ENCODE measurements around the gene RIIAD1. TPM values are rescaled to one million over a fixed set of nuclear protein-coding genes. Genes with fewer than 3 reads are reported as not detected.

Gene RIIAD1
- total RNA-seq, 4 donors from 2014 or later, result not detected

DNA sequence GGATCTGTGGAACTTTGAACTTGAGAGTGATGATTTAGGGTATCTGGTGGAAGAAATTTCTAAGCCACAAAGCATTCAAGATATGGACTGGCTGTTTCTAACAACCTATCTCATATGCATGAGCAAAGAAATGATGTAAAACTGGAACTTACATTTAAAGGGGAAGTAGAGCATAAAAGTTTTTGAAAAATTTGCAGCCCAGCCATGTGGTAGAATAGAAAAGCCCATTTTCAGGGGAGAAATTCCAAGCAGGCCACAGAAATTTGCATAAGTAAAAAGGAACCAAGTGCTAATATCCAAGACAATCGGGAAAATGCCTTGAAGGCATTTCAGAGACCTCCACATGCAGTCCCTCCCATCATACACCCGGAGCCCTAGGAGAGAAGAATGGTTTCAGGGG lies 15.7 kb downstream of the RIIAD1 start:
- Histone ChIP-seq H3K9me3 (no peaks in the 10 kb centered on the region), H3K36me3 (no peaks in the 10 kb centered on the region), H3K27ac (no peak overlapping the region), H3K4me1 (peaks cover 4 to 5% of the 10 kb centered on the region in 2 donors), H3K4me3 (no peak overlapping the region), H3K27me3 (no peaks in the 10 kb centered on the region)
- in situ Hi-C loops (cut with MboI; ENCODE audit: low sequenced_read_pairs in 4 of 4) (loop anchor here in 3 of 4 donors (5.0 to 25.0 kb wide), 4 partner anchors 145 to 300 kb away; no protein-coding TSS in a partner anchor), intact Hi-C loops (cut with DNase I; ENCODE audit: low total_unique reads) (no loop called here)
- no peak for TF ChIP-seq POLR2A (IDR thresholded peaks at IDR 0.05)
- TF ChIP-seq, protein P1, sequence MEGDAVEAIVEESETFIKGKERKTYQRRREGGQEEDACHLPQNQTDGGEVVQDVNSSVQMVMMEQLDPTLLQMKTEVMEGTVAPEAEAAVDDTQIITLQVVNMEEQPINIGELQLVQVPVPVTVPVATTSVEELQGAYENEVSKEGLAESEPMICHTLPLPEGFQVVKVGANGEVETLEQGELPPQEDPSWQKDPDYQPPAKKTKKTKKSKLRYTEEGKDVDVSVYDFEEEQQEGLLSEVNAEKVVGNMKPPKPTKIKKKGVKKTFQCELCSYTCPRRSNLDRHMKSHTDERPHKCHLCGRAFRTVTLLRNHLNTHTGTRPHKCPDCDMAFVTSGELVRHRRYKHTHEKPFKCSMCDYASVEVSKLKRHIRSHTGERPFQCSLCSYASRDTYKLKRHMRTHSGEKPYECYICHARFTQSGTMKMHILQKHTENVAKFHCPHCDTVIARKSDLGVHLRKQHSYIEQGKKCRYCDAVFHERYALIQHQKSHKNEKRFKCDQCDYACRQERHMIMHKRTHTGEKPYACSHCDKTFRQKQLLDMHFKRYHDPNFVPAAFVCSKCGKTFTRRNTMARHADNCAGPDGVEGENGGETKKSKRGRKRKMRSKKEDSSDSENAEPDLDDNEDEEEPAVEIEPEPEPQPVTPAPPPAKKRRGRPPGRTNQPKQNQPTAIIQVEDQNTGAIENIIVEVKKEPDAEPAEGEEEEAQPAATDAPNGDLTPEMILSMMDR (IDR thresholded peaks at IDR 0.05 in 4 of 5, conservative IDR thresholded peaks at IDR 0.05 in 1 of 5), result no peak
- no peak for ATAC-seq
- no peak for DNase-seq

DNA sequence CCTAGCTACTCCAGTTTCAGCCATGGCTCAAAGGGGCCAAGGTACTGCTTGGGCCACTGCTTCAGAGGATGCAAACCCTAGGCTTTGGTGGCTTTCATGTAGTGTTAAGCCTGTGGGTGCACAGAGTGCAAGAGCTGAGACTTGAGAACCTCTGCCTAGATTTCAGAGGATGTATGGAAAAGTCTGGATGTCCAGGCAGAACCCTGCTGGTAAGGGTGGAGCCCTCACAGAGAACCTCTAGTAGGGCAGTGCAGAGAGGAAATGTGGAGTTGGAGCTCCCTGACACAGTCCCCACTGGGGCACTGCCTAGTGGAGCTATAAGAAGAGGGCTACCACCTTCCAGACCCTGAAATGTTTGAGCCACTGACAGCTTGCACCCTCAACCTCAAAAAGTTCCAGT lies 16.2 kb downstream of the RIIAD1 start:
- intact Hi-C loops (cut with DNase I; ENCODE audit: low total_unique reads) (no loop called here), in situ Hi-C loops (cut with MboI; ENCODE audit: low sequenced_read_pairs in 4 of 4) (loop anchor here in 3 of 4 donors (5.0 to 25.0 kb wide), 4 partner anchors 145 to 300 kb away; no protein-coding TSS in a partner anchor)
- ATAC-seq, result no peak
- H3K9me3 ChIP-seq, result no peaks in the 10 kb centered on the region
- peaks cover 4 to 5% of the 10 kb centered on the region in 2 donors for H3K4me1 ChIP-seq
- DNase-seq, result no peak
- no peak overlapping the region for H3K4me3 ChIP-seq
- no peaks in the 10 kb centered on the region for H3K27me3 ChIP-seq
- no peak for TF ChIP-seq POLR2A (IDR thresholded peaks at IDR 0.05)
- TF ChIP-seq, protein P1 (IDR thresholded peaks at IDR 0.05 in 4 of 5, conservative IDR thresholded peaks at IDR 0.05 in 1 of 5), result no peak
- no peak overlapping the region for H3K27ac ChIP-seq
- no peaks in the 10 kb centered on the region for H3K36me3 ChIP-seq

GRCh38 chr1:151739590-151740355 lies 18.5 kb downstream of the RIIAD1 start:
- no peak for ATAC-seq
- Histone ChIP-seq H3K4me1 (peaks cover 4 to 5% of the 10 kb centered on the region in 2 donors), H3K27me3 (no peaks in the 10 kb centered on the region), H3K27ac (no peak overlapping the region), H3K36me3 (no peaks in the 10 kb centered on the region), H3K4me3 (no peak overlapping the region), H3K9me3 (no peaks in the 10 kb centered on the region)
- in situ Hi-C loops (cut with MboI; ENCODE audit: low sequenced_read_pairs in 4 of 4) (loop anchor here in 3 of 4 donors (5.0 to 25.0 kb wide), 4 partner anchors 147 to 302 kb away; no protein-coding TSS in a partner anchor), intact Hi-C loops (cut with DNase I; ENCODE audit: low total_unique reads) (no loop called here)
- DNase-seq, result no peak
- TF ChIP-seq POLR2A (IDR thresholded peaks at IDR 0.05), result no peak
- TF ChIP-seq, protein P1 (IDR thresholded peaks at IDR 0.05 in 4 of 5, conservative IDR thresholded peaks at IDR 0.05 in 1 of 5), result no peak

DNA sequence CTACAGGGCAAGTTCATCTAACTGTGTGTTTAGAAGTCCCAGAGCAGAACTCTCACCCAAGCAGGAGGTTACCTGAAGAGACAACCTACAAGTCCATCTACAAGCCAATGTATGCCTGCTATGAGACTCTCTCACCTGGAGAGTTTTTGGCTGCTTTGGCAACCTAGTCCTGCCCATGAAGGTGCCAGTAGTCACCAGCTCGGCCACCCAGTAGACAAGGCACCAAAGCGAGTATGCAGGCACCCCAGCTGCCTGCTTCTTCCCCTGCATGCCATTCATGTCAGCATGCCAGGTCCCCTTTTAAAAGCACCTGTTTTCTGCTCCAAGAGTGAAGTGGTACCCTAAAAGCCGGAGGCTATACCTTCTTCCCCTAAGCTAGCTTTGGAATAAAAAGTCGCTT lies 20.2 kb downstream of the RIIAD1 start:
- no peak for TF ChIP-seq POLR2A (IDR thresholded peaks at IDR 0.05)
- TF ChIP-seq, protein P1 (IDR thresholded peaks at IDR 0.05 in 4 of 5, conservative IDR thresholded peaks at IDR 0.05 in 1 of 5), result no peak
- Histone ChIP-seq H3K4me3 (no peak overlapping the region), H3K27me3 (no peaks in the 10 kb centered on the region), H3K36me3 (no peaks in the 10 kb centered on the region), H3K9me3 (no peaks in the 10 kb centered on the region), H3K27ac (no peak overlapping the region), H3K4me1 (peaks cover 4 to 5% of the 10 kb centered on the region in 2 donors)
- intact Hi-C loops (cut with DNase I; ENCODE audit: low total_unique reads), result no loop called here
- in situ Hi-C loops (cut with MboI; ENCODE audit: low sequenced_read_pairs in 4 of 4), result loop anchor here in 2 of 4 donors (25.0 kb wide), 1 partner anchor 304 kb away; no protein-coding TSS in a partner anchor
- no peak for ATAC-seq
- DNase-seq, result no peak

Measured in gastrocnemius medialis (tissue), 4 donors.